Neutrophil (primary cell): ENCODE results near the gene CEP43.
A peak's percentile ranks its signal among the peaks of the same experiment; 100 is the strongest.

ENCODE experiments used
- H3K27ac ChIP-seq: fragments of 200-600 bp; sonication (generic); 2 replicates; pipeline ENCODE4 v1.5.1; 2016; ENCODE audit warnings: mild to moderate bottlenecking, moderate library complexity
- H3K27me3 ChIP-seq: fragments of 200-600 bp; sonication (generic); 2 replicates; pipeline ENCODE4 v1.6.0; 2016; ENCODE audit warnings: mild to moderate bottlenecking
- H3K36me3 ChIP-seq: fragments of 200-600 bp; sonication (generic); 2 replicates; pipeline ENCODE4 v1.5.1; 2017
- H3K4me1 ChIP-seq, 2 experiments: fragments of 200-600 bp in 1 of 2; sonication (generic) in 1 of 2; 1 replicate in 1 of 2; 2 replicates in 1 of 2; pipeline versions ENCODE4 v1.5.1 to v1.6.1; 2013 to 2016; ENCODE audit warnings: low read depth in 1 of 2, low read length in 1 of 2, mild to moderate bottlenecking in 1 of 2, moderate library complexity in 1 of 2; ENCODE audit not compliant: control insufficient read depth in 1 of 2, insufficient read depth in 1 of 2
- H3K4me3 ChIP-seq, 2 experiments: fragments of 200-600 bp in 1 of 2; sonication (generic) in 1 of 2; 1 replicate in 1 of 2; 2 replicates in 1 of 2; pipeline ENCODE4 v1.5.1; 2013 to 2016; ENCODE audit warnings: low read depth in 1 of 2, low read length in 1 of 2, mild to moderate bottlenecking in 1 of 2, moderate library complexity in 1 of 2
- H3K9me3 ChIP-seq: fragments of 200-600 bp; sonication (generic); 2 replicates; pipeline ENCODE4 v1.5.1; 2016
- CTCF ChIP-seq: fragments of 200-600 bp; sonication (generic); IDR thresholded peaks from 2 replicates; pipeline ENCODE4 v1.5.1; 2016; ENCODE audit warnings: antibody characterized with exemption

CEP43 gene

GRCh38 chr6:166959911-166960608, 39.1 kb upstream of the CEP43 start:
- no peak for TF ChIP-seq CTCF

GRCh38 chr6:166960609-166960978, 38.6 kb upstream of the CEP43 start:
- Histone ChIP-seq H3K27ac (peak overlapping the region; percentile 99), H3K4me3 (peak overlapping the region in 1 of 2 experiments; percentile 100), H3K36me3 (no peaks in the 10 kb centered on the region), H3K4me1 (peaks cover 44 to 46% of the 10 kb centered on the region in 2 experiments), H3K9me3 (no peaks in the 10 kb centered on the region), H3K27me3 (no peaks in the 10 kb centered on the region)
- no peak for TF ChIP-seq CTCF

More at GRCh38 chr6:166959911-166960608, 39.1 kb upstream of the CEP43 start:
- Histone ChIP-seq H3K27ac (peak overlapping the region; percentile 99), H3K36me3 (no peaks in the 10 kb centered on the region), H3K4me3 (peak overlapping the region; percentile 55 to 100), H3K9me3 (no peaks in the 10 kb centered on the region), H3K4me1 (peaks cover 44 to 46% of the 10 kb centered on the region in 2 experiments), H3K27me3 (no peaks in the 10 kb centered on the region)

- Histone ChIP-seq H3K4me3 (no peak overlapping the region), H3K27me3 (no peaks in the 10 kb centered on the region), H3K4me1 (peaks cover 27 to 28% of the 10 kb centered on the region in 2 experiments), H3K27ac (no peak overlapping the region), H3K9me3 (no peaks in the 10 kb centered on the region), H3K36me3 (no peaks in the 10 kb centered on the region)
- TF ChIP-seq CTCF, result no peak
These were observed 32.9 kb upstream of the CEP43 start for GRCh38 chr6:166966268-166966667.

GRCh38 chr6:166969390-166970002, 29.7 kb upstream of the CEP43 start:
- Histone ChIP-seq H3K9me3 (no peaks in the 10 kb centered on the region), H3K27me3 (no peaks in the 10 kb centered on the region), H3K36me3 (no peaks in the 10 kb centered on the region), H3K27ac (peak overlapping the region; percentile 87), H3K4me1 (peaks cover 29 to 34% of the 10 kb centered on the region in 2 experiments), H3K4me3 (peak overlapping the region; percentile 48 to 55)
- no peak for TF ChIP-seq CTCF

GRCh38 chr6:166970091-166970490, 29.1 kb upstream of the CEP43 start:
- TF ChIP-seq CTCF, result no peak
- H3K4me1 ChIP-seq, result peaks cover 29 to 34% of the 10 kb centered on the region in 2 experiments
- H3K4me3 ChIP-seq, result peak overlapping the region; percentile 48 to 55
- H3K9me3 ChIP-seq, result no peaks in the 10 kb centered on the region
- peak overlapping the region; percentile 87 for H3K27ac ChIP-seq
- H3K27me3 ChIP-seq, result no peaks in the 10 kb centered on the region
- no peaks in the 10 kb centered on the region for H3K36me3 ChIP-seq
